Measurements from ENCODE around the gene SLFN12L.
A peak's percentile ranks its signal among the peaks of the same experiment; 100 is the strongest.
"Not testable (repeated sequence)": the region's sequence is repeated elsewhere in the genome, so short reads cannot be mapped to it uniquely, and the experiment has no call there.

The SLFN12L gene

DNA sequence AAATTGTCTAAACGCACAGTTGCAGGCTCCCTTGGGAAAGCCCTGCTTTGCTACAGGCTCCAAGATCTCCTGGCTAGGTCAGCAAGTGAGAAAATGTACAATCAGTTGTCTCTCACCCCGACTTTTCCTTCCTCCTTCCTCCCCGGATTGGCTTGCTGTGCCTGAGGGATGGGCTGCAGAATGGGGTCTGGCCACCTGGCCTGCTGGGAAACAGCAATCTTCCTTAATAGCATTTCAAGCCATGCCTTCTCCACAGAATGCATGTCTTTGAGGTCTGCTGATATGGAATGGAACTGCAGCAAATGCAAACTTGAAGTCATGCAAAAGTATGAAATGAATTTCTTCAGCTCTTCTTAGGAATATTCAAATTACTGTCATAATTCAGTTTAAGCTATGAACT is 46.1 kb downstream of the SLFN12L start:
- no peak for DNase-seq

- DNase-seq: no peak
These were observed 47.5 kb downstream of the SLFN12L start for GRCh38 chr17:35489944-35490343.

DNA sequence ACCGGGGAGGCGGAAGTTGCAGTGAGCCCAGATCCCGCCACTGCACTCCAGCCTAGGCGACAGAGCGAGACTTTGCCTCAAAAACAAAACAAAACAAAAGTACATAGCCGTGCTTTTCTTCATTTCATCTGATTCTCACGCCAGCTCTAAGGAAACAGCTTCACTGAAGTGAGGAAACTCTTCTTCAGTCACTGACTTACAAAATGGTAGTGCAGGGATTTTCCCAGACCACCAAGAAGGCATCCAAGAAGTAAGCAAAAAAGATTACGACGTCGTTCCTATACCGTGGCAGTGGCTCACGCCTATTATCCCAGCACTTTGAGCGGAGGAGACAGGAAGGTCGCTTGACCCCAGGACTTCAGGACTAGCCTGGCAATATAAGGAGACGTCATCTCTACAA is 48.5 kb downstream of the SLFN12L start:
- DNase-seq: no peak

DNA sequence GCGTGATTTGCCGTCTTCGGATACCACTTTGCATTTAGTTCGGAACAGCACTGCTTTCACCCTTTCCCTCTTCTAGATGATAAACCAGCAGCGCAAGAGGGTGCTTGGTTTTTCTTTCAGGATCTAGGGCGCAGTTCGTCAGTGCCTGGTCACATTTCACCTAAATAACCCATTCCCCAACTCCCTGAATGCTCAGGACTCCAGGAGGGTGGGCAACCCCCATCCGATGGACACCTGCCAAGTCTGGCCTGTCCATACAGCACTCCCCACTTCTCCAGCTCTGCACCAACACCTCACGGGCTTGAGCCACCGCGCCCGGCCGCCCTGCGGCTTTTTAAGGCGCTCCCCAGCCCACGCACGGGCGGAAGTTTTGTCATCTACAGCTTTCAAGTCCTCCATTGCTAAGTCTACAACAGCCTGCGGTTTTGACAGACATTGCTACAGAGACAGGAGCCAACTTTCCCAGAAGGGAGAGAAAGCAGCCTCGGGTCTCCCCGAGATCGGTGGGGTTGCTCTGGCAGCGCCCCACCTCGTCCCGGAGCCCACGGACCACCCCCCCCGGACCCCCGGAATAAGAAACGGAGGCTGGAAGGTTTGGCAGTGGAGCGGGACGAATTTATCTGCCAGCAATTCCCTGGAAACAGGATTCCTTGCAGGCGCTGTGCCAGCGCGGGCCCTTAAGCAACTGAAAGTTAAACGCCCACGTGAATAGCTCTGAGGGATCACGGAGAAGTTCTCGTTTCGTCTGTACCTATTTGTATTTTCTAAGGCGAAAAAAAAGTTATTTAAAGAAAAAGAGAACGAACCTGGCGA is 50.4 kb downstream of the SLFN12L start:
- no peak for DNase-seq

- DNase-seq: no peak
These were observed 58.2 kb downstream of the SLFN12L start for GRCh38 chr17:35479271-35479670.

DNA sequence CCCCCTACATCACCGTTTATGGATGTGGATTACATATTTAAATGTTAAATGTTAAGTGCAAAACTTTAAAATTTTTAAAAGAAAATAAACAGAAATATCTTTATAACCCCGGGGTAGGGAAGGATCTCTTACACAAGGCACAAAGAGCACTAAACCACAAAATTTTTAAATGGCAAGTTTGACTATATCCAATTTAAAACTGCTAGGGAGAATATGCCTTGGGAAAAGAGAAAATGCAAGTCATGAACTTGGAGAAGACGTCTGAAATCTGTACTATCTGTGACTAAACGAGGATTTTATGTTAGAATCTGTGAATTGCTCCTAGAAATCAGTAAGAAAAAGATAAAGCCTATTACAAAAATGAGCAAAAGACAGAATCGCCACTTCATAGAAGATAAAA is 60.2 kb downstream of the SLFN12L start:
- DNase-seq: no peak

DNA sequence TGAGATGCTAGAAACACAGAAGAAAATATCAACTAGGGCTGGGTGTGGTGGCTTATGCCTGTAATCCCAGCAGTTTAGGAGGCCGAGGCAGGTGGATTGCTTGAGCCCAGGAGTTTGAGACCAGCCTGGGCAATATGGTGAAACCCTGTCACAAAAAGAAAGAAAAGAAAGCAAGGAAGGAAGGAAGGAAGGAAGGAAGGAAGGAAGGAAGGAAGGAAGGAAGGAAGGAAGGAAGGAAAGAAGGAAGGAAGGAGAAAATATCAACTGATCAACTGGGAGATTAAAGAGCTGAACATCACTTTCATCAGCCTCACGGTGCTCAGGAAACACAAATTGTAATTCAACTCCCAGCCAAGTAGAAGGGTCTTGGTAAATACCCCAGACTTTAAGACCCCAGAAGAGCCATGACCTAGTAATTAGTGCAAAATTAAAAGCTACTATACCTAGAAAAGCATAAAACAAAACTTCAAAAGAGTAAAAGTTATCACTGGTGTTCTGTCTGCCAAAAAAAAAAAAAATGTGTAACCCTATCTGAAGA is 61.1 kb downstream of the SLFN12L start:
- no peak for DNase-seq

- DNase-seq: no peak
These were observed 69.0 kb downstream of the SLFN12L start for GRCh38 chr17:35468475-35468874.

DNA sequence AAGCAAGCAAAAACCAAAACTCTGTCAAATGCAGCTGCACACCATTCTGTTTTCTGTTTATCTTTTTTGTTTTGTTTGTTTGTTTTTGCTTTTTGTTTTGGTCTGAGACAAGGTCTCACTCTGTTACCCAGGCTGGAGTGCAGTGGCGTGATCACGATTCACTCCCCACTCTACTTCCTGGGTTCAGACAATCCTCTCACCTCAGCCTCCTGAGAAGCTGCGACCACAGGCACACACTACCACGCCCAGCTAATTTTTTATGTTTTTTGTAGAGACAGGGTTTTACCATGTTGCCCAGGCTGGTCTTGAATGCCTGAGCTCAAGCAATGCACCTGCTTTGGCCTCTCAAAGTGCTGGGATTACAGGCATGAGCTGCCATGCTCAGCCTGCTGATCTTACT is 69.7 kb downstream of the SLFN12L start:
- DNase-seq: no peak

GRCh38 chr17:35460354-35460851 is 77.1 kb downstream of the SLFN12L start:
- peak; percentile 13 for DNase-seq

DNA sequence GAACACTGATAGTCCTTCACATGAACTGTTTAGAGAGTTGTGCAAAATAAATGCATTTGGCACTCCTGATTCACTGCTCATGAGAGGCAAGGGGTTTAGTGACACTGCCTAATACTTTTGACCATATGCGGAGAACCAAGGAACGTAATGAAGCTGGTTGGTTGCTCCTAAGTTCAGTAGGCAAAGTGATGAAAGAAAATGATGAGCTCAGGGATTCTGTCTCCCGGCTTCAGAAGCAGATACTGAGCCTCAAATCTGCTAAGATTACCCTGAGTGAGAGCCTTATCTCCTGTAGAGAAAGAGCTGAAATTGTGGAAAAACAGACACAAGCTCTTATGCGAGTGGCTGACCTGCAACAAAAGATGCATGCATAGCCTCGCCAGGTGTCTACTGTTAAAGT is 83.4 kb downstream of the SLFN12L start:
- not testable (repeated sequence) for DNase-seq

GRCh38 chr17:35453171-35453570 is 84.3 kb downstream of the SLFN12L start:
- DNase-seq: no peak

GRCh38 chr17:35449371-35449931 is 88.0 kb downstream of the SLFN12L start:
- DNase-seq: no peak

- no peak for DNase-seq
These were observed 88.6 kb downstream of the SLFN12L start for GRCh38 chr17:35448899-35449227.

DNA sequence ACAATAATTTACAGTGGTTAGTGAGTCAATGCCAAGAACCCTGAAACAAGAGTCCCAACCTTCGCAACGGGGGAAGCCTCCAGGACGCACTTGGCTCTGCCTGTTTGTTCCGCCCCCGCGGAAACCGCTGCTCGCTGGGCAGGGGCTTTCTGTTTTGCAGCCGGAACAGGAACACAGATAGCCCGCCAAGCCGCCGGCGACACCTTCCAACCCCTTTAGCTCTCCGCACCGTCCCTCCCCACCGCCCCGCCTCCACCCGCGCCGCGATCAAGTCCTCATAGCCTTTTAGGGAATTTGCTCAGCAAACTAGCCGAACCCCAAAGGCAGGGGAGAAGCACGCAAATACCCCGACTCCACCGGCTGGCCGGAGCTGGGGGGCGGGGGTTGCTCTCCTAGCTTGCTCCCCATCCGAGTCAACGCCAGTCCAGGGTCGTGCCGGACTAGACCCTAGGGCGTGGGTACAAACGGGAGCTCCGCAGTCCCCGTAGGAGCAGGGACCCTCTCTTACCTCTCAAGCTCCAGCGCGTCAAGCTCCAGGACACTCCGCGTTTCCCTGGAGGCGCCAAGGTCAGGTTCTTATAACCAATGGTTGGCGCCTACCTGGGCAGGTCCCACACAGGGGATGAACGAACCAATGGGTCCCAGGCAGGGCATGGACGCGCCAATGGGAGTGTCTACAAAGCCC is 89.1 kb downstream of the SLFN12L start, which contains the start of gene SLFN13:
Gene SLFN13 (minus strand): TSS at position 553 of the 685 bp plus-strand sequence. CDS start 3,086 bp downstream, outside the sequence.
- DNase-seq: peak; percentile 65

DNA sequence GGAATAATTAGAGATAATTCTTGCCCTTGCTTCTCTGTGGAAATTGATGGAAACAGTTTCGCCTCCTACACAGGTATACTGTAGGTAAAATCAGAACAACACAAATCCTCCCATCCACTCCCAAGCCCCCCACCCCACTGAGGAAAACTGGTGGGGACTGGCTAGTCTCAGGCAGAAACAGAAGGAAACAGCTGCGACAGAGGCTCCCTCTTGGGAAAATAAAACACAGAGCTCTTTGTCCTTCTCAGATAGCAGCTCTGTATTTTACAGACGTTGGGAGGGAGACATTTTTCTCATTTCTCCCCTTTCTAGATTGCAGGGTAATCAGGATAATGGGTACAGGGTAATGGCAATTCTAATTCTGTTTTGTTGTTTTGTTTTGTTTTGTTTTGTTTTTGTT is 90.0 kb downstream of the SLFN12L start:
- DNase-seq: no peak

DNA sequence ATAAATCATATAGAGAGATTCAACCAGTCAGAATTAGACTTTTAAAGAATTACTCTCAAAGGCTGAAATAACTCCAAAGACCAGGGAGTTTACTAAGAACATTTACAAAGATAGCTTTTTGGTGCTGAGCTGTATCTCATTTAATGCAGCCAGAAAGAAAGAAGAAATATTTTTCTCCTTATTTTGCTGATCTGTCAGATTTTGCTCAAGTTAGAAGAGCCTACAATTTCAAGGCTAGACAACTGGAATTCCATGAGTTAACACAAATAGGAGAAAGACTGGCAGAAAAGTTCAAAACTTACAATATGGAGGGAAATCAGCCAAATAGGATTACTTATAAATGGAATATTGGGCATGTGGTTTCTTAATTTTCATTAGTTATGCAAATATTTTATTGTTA is 99.0 kb downstream of the SLFN12L start:
- DNase-seq: no peak

DNA sequence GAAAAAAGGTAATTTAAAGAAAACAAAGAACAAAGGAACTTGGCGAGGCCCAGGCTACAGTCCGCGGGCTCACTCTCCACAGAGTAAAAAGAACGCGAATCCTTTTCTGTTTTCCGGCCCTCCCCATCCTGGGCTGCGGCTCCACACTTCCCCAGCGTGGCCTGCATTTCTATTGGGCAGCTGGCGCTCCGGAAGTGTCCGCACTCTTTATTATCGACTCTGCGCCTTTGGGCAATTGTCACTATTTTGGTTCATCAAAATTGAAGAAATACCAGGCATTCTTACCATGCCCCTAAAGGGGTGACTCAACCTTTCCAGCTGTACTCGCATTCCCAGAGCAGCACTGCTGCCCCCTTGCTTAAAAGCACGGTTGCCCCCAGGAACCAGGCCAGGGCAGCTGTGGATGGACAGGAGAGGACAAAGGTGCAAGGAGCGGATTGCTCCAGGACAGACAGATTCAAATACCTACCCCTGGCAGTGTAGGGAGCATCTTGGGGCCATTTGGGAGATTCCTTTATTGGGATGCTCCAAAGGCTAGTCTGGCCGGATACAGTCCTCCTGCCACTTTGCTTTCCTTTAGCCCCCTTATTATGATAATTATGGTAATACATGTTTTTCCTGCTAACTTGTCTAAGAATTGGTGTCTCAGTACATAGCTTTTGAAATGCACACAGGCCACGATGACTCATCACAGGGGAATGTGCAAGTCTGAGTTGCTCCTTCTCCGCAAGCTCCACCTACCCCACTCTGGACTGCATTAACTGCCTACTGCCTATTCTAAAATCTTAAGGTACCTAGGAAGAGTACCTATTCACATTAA is 104.2 kb downstream of the SLFN12L start:
- DNase-seq: no peak

DNA sequence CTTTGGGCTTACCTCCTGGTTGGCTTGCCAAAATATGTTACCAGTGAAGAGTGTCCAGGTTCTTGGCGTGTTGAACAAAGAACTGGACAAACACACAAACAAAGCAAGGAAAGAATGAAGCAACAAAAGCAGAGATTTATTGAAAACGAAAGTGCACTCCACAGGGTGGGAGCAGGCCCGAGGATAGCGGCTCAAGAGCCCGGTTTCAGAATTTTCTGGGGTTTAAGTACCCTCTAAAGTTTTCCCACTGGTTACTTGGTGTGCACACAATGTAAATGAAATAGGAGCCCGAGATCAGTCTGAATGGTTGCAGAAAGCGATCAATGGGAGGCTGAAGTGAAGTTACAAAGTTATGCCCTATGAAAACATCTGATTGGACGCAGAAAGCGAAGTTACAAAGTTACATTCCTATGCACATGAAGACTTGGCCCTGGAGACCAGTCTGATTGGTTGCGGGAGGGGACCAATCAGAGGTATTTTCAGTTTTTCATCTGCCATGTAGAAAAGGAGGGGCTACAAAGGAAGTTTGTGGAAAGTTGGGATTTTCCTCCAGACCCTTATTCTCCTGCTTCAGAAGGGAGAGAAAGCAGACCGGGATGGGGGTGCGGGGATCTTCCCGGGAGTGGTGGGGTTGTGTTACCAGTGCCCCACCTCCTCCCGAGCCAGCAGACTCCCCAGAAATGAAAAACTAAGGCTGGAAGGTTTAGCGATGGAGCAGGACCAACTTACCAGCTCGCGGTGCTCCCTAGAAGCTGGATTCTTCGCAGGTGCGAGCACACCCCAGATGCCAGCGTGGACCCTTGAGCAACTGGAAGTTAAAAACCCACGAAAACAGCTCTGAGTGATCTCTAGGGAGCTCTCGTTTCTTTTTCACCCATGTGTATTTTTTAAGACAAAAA is 105.1 kb downstream of the SLFN12L start, which contains the start of gene SLFN12:
Gene SLFN12 (minus strand): TSS at position 325 of the 899 bp plus-strand sequence. CDS start 9,472 bp downstream, outside the sequence.
- DNase-seq: no peak

DNA sequence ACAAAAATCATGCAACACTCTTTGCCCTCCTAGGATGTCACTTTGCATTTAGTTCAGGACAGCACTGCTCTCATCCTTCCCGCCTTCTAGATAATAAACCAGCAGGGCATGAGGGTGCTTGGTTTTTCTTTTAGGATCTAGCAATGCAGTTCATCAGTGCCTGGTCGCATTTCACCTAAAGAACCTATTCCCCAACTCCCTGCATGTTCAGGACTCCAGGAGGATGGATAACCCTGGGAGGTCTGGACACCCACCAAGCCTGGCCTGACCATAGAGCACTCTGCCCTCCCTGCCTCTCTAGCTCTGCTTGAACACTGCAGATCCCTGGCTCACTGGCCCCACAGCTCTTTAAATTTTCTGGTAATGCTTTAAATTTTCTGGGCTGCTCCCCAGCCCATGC is 107.8 kb downstream of the SLFN12L start:
- DNase-seq: no peak

- no peak for DNase-seq
These were observed 109.2 kb downstream of the SLFN12L start for GRCh38 chr17:35428229-35428628.

DNA sequence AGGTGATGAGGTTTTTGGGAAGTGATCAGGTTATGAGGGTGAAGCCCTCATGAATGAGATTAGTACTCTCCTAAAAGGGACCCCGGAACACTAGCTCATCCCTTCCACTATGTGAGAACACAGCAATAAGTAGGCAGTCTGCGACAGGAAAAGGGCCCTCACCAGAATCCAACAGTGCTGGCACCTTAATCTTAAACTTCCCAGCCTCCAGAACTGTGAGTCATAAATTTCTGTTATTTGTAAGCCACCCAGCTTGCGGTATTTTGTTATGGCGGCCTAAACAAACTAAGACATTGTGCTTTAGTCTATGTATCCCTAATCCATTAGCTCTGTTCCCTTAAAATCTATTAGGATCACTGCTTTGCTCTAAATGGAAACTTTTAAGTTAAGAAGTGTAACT is 113.7 kb downstream of the SLFN12L start:
- DNase-seq: no peak

All from NCI-H2227 treated with DMSO at 0.1 percent for 48 hours (cell line).